ENCODE results near the gene TENM3.

The TENM3 gene

GRCh38 chr4:182600856-182601255 lies 357.7 kb downstream of the TENM3 start:
- DNase-seq (ENCODE audit: low read depth in 2 of 2, low spot score in 1 of 2) = no peak

GRCh38 chr4:182604161-182604622 lies 361.0 kb downstream of the TENM3 start:
- DNase-seq (ENCODE audit: low read depth in 2 of 2, low spot score in 1 of 2) = no peak

GRCh38 chr4:182604953-182605352 lies 361.8 kb downstream of the TENM3 start:
- DNase-seq (ENCODE audit: low read depth in 2 of 2, low spot score in 1 of 2) = no peak

- DNase-seq (ENCODE audit: low read depth in 2 of 2, low spot score in 1 of 2) = no peak
These were observed 365.3 kb downstream of the TENM3 start for GRCh38 chr4:182608525-182608924.

GRCh38 chr4:182616476-182616875 lies 373.3 kb downstream of the TENM3 start:
- no peak for DNase-seq (ENCODE audit: low read depth in 2 of 2, low spot score in 1 of 2)

- no peak for DNase-seq (ENCODE audit: low read depth in 2 of 2, low spot score in 1 of 2)
These were observed 376.5 kb downstream of the TENM3 start for GRCh38 chr4:182619660-182620059.

- DNase-seq (ENCODE audit: low read depth in 2 of 2, low spot score in 1 of 2) = no peak
These were observed 377.1 kb downstream of the TENM3 start for GRCh38 chr4:182620111-182620980.

- no peak for DNase-seq (ENCODE audit: low read depth in 2 of 2, low spot score in 1 of 2)
These were observed 381.1 kb downstream of the TENM3 start for GRCh38 chr4:182624281-182624680.

- DNase-seq (ENCODE audit: low read depth in 2 of 2, low spot score in 1 of 2) = no peak
These were observed 382.0 kb downstream of the TENM3 start for GRCh38 chr4:182625193-182625592.

- no peak for DNase-seq (ENCODE audit: low read depth in 2 of 2, low spot score in 1 of 2)
These were observed 384.8 kb downstream of the TENM3 start for GRCh38 chr4:182627996-182628395.

GRCh38 chr4:182628544-182628943 lies 385.3 kb downstream of the TENM3 start:
- no peak for DNase-seq (ENCODE audit: low read depth in 2 of 2, low spot score in 1 of 2)

GRCh38 chr4:182629096-182629495 lies 385.9 kb downstream of the TENM3 start:
- no peak for DNase-seq (ENCODE audit: low read depth in 2 of 2, low spot score in 1 of 2)

- no peak for DNase-seq (ENCODE audit: low read depth in 2 of 2, low spot score in 1 of 2)
These were observed 397.3 kb downstream of the TENM3 start for GRCh38 chr4:182640491-182640890.

GRCh38 chr4:182640932-182641331 lies 397.7 kb downstream of the TENM3 start:
- no peak for DNase-seq (ENCODE audit: low read depth in 2 of 2, low spot score in 1 of 2)

GRCh38 chr4:182642831-182643230 lies 399.6 kb downstream of the TENM3 start:
- no peak for DNase-seq (ENCODE audit: low read depth in 2 of 2, low spot score in 1 of 2)

- no peak for DNase-seq (ENCODE audit: low read depth in 2 of 2, low spot score in 1 of 2)
These were observed 400.8 kb downstream of the TENM3 start for GRCh38 chr4:182643801-182644682.

GRCh38 chr4:182644683-182645050 lies 401.5 kb downstream of the TENM3 start:
- DNase-seq (ENCODE audit: low read depth in 2 of 2, low spot score in 1 of 2) = no peak

- no peak for DNase-seq (ENCODE audit: low read depth in 2 of 2, low spot score in 1 of 2)
These were observed 402.3 kb downstream of the TENM3 start for GRCh38 chr4:182645511-182645910.

- DNase-seq (ENCODE audit: low read depth in 2 of 2, low spot score in 1 of 2) = no peak
These were observed 404.6 kb downstream of the TENM3 start for GRCh38 chr4:182647646-182648300.

GRCh38 chr4:182648766-182649165 lies 405.6 kb downstream of the TENM3 start:
- DNase-seq (ENCODE audit: low read depth in 2 of 2, low spot score in 1 of 2) = no peak

- no peak for DNase-seq (ENCODE audit: low read depth in 2 of 2, low spot score in 1 of 2)
These were observed 406.7 kb downstream of the TENM3 start for GRCh38 chr4:182649698-182650477.
